ENCODE measurements around the gene PTPRG. TPM values are rescaled to one million over a fixed set of nuclear protein-coding genes. Genes with fewer than 3 reads are reported as not detected.

PTPRG gene
- total RNA-seq, 1 donor from 2014 or later: 25.2 TPM

- no peak for DNase-seq (ENCODE audit: low read depth)
- no peak overlapping the region for H3K4me3 ChIP-seq (ENCODE audit: low read depth, low read length)
- peaks cover 3% of the 10 kb centered on the region for H3K36me3 ChIP-seq (ENCODE audit: control insufficient read depth, insufficient read depth, low read length)
- TF ChIP-seq CTCF (IDR thresholded peaks at IDR 0.05; ENCODE audit: insufficient read depth, low read length, poor library complexity, severe bottlenecking): no peak
- no peaks in the 10 kb centered on the region for H3K27me3 ChIP-seq (ENCODE audit: control insufficient read depth, insufficient read depth, low read length)
Measured at GRCh38 chr3:62131050-62131449, 569.7 kb downstream of the PTPRG start.

- H3K36me3 ChIP-seq (ENCODE audit: control insufficient read depth, insufficient read depth, low read length): peaks cover 3% of the 10 kb centered on the region
- TF ChIP-seq CTCF (IDR thresholded peaks at IDR 0.05; ENCODE audit: insufficient read depth, low read length, poor library complexity, severe bottlenecking): peak; percentile 30
- H3K27me3 ChIP-seq (ENCODE audit: control insufficient read depth, insufficient read depth, low read length): no peaks in the 10 kb centered on the region
- DNase-seq (ENCODE audit: low read depth): no peak
- no peak overlapping the region for H3K4me3 ChIP-seq (ENCODE audit: low read depth, low read length)
Measured at GRCh38 chr3:62131620-62132019, 570.2 kb downstream of the PTPRG start.

- DNase-seq (ENCODE audit: low read depth): no peak
- Histone ChIP-seq H3K27me3 (ENCODE audit: control insufficient read depth, insufficient read depth, low read length) (no peaks in the 10 kb centered on the region), H3K36me3 (ENCODE audit: control insufficient read depth, insufficient read depth, low read length) (peaks cover 3% of the 10 kb centered on the region), H3K4me3 (ENCODE audit: low read depth, low read length) (no peak overlapping the region)
- TF ChIP-seq CTCF (IDR thresholded peaks at IDR 0.05; ENCODE audit: insufficient read depth, low read length, poor library complexity, severe bottlenecking): no peak
Measured at GRCh38 chr3:62132027-62132602, 570.7 kb downstream of the PTPRG start.

GRCh38 chr3:62133015-62133414 lies 571.6 kb downstream of the PTPRG start:
- no peak overlapping the region for H3K4me3 ChIP-seq (ENCODE audit: low read depth, low read length)
- H3K27me3 ChIP-seq (ENCODE audit: control insufficient read depth, insufficient read depth, low read length): no peaks in the 10 kb centered on the region
- peaks cover 3% of the 10 kb centered on the region for H3K36me3 ChIP-seq (ENCODE audit: control insufficient read depth, insufficient read depth, low read length)
- DNase-seq (ENCODE audit: low read depth): no peak
- TF ChIP-seq CTCF (IDR thresholded peaks at IDR 0.05; ENCODE audit: insufficient read depth, low read length, poor library complexity, severe bottlenecking): no peak

GRCh38 chr3:62134061-62134496 lies 572.7 kb downstream of the PTPRG start:
- no peaks in the 10 kb centered on the region for H3K27me3 ChIP-seq (ENCODE audit: control insufficient read depth, insufficient read depth, low read length)
- H3K36me3 ChIP-seq (ENCODE audit: control insufficient read depth, insufficient read depth, low read length): peaks cover 3% of the 10 kb centered on the region
- DNase-seq (ENCODE audit: low read depth): no peak
- H3K4me3 ChIP-seq (ENCODE audit: low read depth, low read length): no peak overlapping the region
- no peak for TF ChIP-seq CTCF (IDR thresholded peaks at IDR 0.05; ENCODE audit: insufficient read depth, low read length, poor library complexity, severe bottlenecking)

GRCh38 chr3:62135741-62136140 lies 574.4 kb downstream of the PTPRG start:
- Histone ChIP-seq H3K27me3 (ENCODE audit: control insufficient read depth, insufficient read depth, low read length) (no peaks in the 10 kb centered on the region), H3K4me3 (ENCODE audit: low read depth, low read length) (no peak overlapping the region), H3K36me3 (ENCODE audit: control insufficient read depth, insufficient read depth, low read length) (peaks cover 3% of the 10 kb centered on the region)
- no peak for DNase-seq (ENCODE audit: low read depth)
- TF ChIP-seq CTCF (IDR thresholded peaks at IDR 0.05; ENCODE audit: insufficient read depth, low read length, poor library complexity, severe bottlenecking): no peak
